Ovary (tissue), 9 donors: Measurements from ENCODE around the gene OR2AT4. TPM values are rescaled to one million over a fixed set of nuclear protein-coding genes. Genes with fewer than 3 reads are reported as not detected.
"Not testable (repeated sequence)": the region's sequence is repeated elsewhere in the genome, so short reads cannot be mapped to it uniquely, and the experiment has no call there.

Source experiments
- DNase-seq, 5 donors: peaks; one replicate each; pipeline ENCODE4 v3.0.0-alpha.2; 2019 to 2020
- H3K27ac ChIP-seq, 2 donors: fragments of 200-600 bp; one replicate each; pipeline versions ENCODE4 v1.5.1 to v1.8.0; 2019 to 2022
- H3K27me3 ChIP-seq: fragments of 200-600 bp; one replicate; pipeline ENCODE4 v1.8.0; 2022
- H3K36me3 ChIP-seq: fragments of 200-600 bp; sonication (generic); one replicate; pipeline ENCODE4 v1.5.1; 2019
- H3K4me1 ChIP-seq: one replicate; pipeline ENCODE4 v1.8.1; 2013; ENCODE audit warnings: mild to moderate bottlenecking, moderate library complexity; ENCODE audit not compliant: insufficient read depth
- H3K4me3 ChIP-seq: fragments of 200-600 bp; sonication (generic); one replicate; pipeline ENCODE4 v1.5.1; 2017
- H3K9me3 ChIP-seq, 2 donors: fragments of 200-600 bp in 1 of 2; sonication (generic) in 1 of 2; one replicate each; pipeline versions ENCODE4 v1.5.1 to v1.8.1; 2013 to 2019; ENCODE audit warnings: mild to moderate bottlenecking in 1 of 2, moderate library complexity in 1 of 2
- CTCF ChIP-seq, 3 donors: fragments of 450-650 bp in 2 of 3; fragments of 200-600 bp in 1 of 3; IDR thresholded peaks; one replicate each; pipeline versions ENCODE4 v1.5.1 to v1.8.0; 2016 to 2022; ENCODE audit warnings: antibody characterized with exemption in 3 of 3, mild to moderate bottlenecking in 1 of 3
- EP300 ChIP-seq: sonication (generic); formaldehyde crosslinking; IDR thresholded peaks from one replicate; pipeline ENCODE4 v1.6.1; 2017; ENCODE audit warnings: antibody characterized with exemption
- POLR2A ChIP-seq: fragments of 450-650 bp; IDR thresholded peaks from one replicate; pipeline ENCODE4 v1.6.1; 2017; ENCODE audit warnings: antibody characterized with exemption, mild to moderate bottlenecking, moderate library complexity
- WGBS, 3 donors: extraction: QIAGEN DNeasy Blood & Tissue Kit in 1 of 3; methylation state at CpG; one replicate each; pipeline versions ENCODE4 v1.1.5 to v1.1.7; 2013 to 2017; 5-methylcytosine and 5-hydroxymethylcytosine counted together
- intact Hi-C, 4 donors: fragments of 100-400 bp; cut with DNase I; formaldehyde crosslinking; loops; one replicate each; pipeline versions ENCODE4 v1.11.0 to v1.15.1; 2022 to 2023
- polyA plus RNA-seq, 2 donors: library from polyadenylated mRNA; stranded (reverse); fragments of 200-250 nt in 1 of 2; fragments of 350-450 nt in 1 of 2; fragmentation: Illumina TruSeq in 1 of 2; extraction: RNeasy Lipid Tissue Mini Kit (QIAGEN cat#74804) in 1 of 2; gene quantifications; one replicate each; pipeline ENCODE4 v1.2.3, GENCODE V29; 2013 to 2014
- total RNA-seq, 7 donors: library from RNA; depleted of rRNA in 2 of 7; stranded (reverse); fragments of >200 nt in 2 of 7; fragmentation: NEBNext Ultra II Directional in 3 of 7; extraction: Animal tissue kit (Norgen Biotek cat#: 25700) in 3 of 7; gene quantifications; one replicate each; pipeline versions ENCODE4 v1.1.0 to v1.2.4, GENCODE V29; 2016 to 2023
- donor health status: DM: no; HTN: no; CAD: no; lungs with moderate emphysema.
- donor health status: DM: no; HTN: no; CAD: no.
- donor health status: Bipolar disorder and iron deficiency.
- donor health status: DM: yes; HTN: yes; CAD: no.
- donor health status: DM: no; HTN: no; CAD: no.
- donor health status: DM: yes; HTN: yes; CAD: no.

Gene OR2AT4
- total and polyA plus RNA-seq, 9 donors: 0.02 TPM; not detected in 8

GRCh38 chr11:75107187-75107586, 10.5 kb upstream of the OR2AT4 start:
- H3K27ac ChIP-seq: no peak overlapping the region
- DNase-seq: no peak
- 35 to 44% (median 42%) methylated on average over 4 of the region's 4 CpGs for WGBS, 3 donors

GRCh38 chr11:75105967-75106681, 9.4 kb upstream of the OR2AT4 start:
- intact Hi-C loops, H3K9me3 ChIP-seq, H3K4me1 ChIP-seq, DNase-seq, H3K36me3 ChIP-seq, H3K4me3 ChIP-seq, H3K27ac ChIP-seq, H3K27me3 ChIP-seq: not testable (repeated sequence)
- 63 to 67% (median 66%) methylated on average over 2 of the region's 2 CpGs for WGBS, 3 donors

More at GRCh38 chr11:75107187-75107586, 10.5 kb upstream of the OR2AT4 start:
- no peak overlapping the region for H3K4me3 ChIP-seq
- no peaks in the 10 kb centered on the region for H3K4me1 ChIP-seq
- TF ChIP-seq POLR2A (no peak), CTCF (IDR thresholded peaks at IDR 0.05) (no peak), EP300 (no peak)
- H3K36me3 ChIP-seq: no peaks in the 10 kb centered on the region
- intact Hi-C loops: no loop called here
- no peaks in the 10 kb centered on the region for H3K27me3 ChIP-seq
- no peaks in the 10 kb centered on the region for H3K9me3 ChIP-seq

- no peak for DNase-seq
- Histone ChIP-seq H3K36me3 (no peaks in the 10 kb centered on the region), H3K4me1 (no peaks in the 10 kb centered on the region), H3K27me3 (no peaks in the 10 kb centered on the region), H3K9me3 (no peaks in the 10 kb centered on the region), H3K4me3 (no peak overlapping the region), H3K27ac (no peak overlapping the region)
- intact Hi-C loops: no loop called here
- WGBS, 3 donors: 47 to 65% (median 48%) methylated on average over 9 of the region's 9 CpGs
- no peak for TF ChIP-seq POLR2A
- no peak for TF ChIP-seq EP300
- no peak for TF ChIP-seq CTCF (IDR thresholded peaks at IDR 0.05)
Observed at GRCh38 chr11:75105462-75105925, 8.8 kb upstream of the OR2AT4 start.

GRCh38 chr11:75103380-75104026, 6.8 kb upstream of the OR2AT4 start:
- WGBS, 3 donors: 61 to 71% (median 67%) methylated on average over 5 of the region's 5 CpGs
- intact Hi-C loops: no loop called here
- no peak for DNase-seq
- H3K4me3 ChIP-seq: no peak overlapping the region
- H3K36me3 ChIP-seq: no peaks in the 10 kb centered on the region
- TF ChIP-seq CTCF (IDR thresholded peaks at IDR 0.05) (no peak), EP300 (no peak), POLR2A (no peak)
- no peaks in the 10 kb centered on the region for H3K4me1 ChIP-seq
- H3K27ac ChIP-seq: no peak overlapping the region
- no peaks in the 10 kb centered on the region for H3K27me3 ChIP-seq
- H3K9me3 ChIP-seq: no peaks in the 10 kb centered on the region
